Stimulated activated CD8-positive, alpha-beta memory T cell treated with anti-CD3 and anti-CD28 coated beads, Interleukin-2, amount 100 ng/mL, for 1 hour (primary cell): Measurements from ENCODE around the gene CXCR1.
"Not testable (repeated sequence)": the region's sequence is repeated elsewhere in the genome, so short reads cannot be mapped to it uniquely, and the experiment has no call there.

ENCODE experiments used
- DNase-seq, 2 donors: peaks; one replicate each; pipeline ENCODE4 v3.0.0-alpha.2; 2020; ENCODE audit warnings: low read depth in 2 of 2

CXCR1 gene

DNA sequence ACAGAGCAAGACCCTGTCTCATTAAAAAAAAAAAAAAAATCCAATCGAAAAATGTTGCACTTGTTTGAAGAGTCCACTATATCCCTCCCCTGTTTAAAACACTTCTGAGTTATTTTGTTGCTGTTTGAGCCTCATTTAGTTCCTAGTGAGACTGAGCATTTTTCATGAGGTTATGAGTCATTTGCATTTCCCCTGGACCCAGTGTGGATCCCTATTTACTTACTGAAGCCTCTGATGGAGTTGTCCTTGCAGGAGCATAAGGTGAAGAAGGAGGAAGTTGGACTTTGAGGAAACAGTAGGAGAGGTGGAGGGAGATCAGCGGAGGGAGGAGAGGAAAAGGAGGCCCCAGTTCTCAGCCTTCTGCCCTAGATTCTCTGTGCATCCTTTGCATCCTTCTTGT lies 5.1 kb downstream of the CXCR1 start:
- no peak for DNase-seq

DNA sequence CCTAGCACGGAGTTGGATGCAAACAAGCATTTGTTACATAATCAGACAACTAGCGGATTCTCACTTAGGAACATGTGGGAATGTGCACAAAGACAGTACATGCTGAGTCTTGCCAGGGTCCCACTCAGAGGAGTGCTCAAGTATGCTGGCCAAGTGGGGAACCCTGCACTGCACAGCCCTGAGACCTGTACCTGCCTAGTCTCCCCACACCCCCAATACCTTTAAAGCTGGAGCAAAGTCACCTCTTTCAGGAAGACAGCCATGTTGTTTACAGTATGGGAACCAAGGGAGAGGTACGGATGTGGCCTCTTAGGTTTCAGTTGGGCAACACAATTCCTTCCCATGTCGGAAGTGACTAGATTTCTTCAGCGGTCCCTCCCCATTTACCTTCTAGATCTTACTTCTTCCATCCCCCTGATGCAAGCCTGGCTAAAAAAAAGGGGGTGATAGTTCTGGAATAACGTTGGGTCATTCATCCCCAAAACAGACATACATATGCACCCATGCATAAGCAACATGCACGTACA lies 10.7 kb downstream of the CXCR1 start:
- DNase-seq, result no peak

DNA sequence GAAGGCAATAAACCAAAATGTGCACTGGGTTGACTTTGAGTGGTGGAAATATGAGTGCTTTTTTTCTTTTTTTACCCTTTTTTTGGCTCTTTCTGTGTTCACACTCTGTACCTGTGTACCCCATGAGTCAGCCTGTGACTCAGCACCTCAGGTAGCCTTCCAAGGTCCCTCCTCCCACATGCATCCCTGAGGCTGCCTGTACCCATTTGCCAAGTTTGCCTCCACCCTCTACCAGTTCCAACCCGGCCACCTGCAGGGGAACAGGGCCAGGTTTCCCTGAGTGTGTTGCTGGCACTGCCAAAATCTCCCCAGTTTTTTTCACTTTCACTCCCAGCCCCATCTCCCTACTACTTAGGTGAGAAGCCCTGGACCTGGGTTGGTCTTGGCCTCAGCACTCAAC lies 14.0 kb downstream of the CXCR1 start:
- DNase-seq, result no peak

DNA sequence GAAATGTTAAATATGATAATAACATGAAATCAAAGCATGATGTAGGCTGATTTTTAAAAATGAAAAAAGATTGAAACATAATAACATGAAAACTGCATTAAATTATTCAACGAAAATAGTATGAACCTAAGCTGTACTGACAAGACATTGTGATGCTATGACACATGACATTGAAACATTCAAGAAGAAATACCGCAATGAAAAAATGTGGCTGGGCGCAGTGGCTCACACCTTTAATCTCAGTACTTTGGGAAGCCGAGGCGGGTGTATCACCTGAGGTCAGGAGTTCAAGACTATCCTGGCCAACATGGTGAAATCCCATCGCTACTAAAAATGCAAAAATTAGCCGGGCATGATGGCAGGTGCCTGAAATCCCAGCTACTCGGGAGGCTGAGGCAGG lies 14.6 kb downstream of the CXCR1 start:
- DNase-seq, result no peak

DNA sequence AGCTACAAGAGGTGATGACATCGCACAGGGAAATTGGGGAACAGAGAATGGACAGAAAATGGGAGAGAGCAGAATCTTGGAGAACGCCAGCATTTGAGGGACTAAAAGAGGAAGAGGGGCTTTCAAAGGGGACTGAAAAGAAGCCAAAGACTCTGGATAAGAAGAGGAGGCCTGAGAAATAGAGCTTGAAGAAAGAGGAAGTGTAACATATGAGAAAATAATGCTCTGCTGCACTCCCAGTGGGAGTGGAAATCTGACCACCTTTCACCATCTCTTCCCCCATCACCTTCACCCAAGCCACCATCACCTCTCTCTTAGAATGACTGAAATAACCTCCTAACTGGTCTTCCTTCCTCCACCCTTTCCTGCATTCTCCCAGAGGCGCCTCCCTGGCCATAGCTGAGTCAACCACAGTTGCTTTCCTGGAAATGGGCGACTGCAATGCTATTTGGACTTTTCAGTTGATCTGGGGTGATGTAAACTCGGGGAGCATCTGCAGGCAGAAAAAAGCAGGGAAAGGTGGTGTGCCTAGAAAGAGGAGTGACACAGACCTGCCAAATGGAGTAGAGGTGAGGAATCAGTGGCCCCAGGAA lies 16.8 kb downstream of the CXCR1 start:
- no peak for DNase-seq

DNA sequence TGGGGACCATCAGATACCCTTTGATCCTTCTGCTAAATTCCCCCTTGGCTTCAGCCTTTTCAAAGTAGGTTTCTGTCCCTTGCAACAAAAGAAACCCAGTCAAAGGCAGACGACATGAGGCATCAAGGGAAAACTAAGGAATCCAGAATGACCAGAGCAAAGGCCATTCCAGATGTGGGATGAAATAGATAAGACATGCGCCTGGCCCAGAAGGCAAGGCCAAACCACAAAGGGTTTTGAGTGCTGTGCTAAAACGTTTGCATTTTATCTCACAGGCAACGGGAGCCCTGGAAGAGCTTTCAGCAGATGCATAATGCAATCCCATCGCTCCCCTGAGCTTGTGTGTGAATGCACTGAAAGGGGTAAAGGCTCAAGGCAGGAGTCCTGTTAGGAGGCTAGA lies 17.7 kb downstream of the CXCR1 start:
- no peak for DNase-seq

DNA sequence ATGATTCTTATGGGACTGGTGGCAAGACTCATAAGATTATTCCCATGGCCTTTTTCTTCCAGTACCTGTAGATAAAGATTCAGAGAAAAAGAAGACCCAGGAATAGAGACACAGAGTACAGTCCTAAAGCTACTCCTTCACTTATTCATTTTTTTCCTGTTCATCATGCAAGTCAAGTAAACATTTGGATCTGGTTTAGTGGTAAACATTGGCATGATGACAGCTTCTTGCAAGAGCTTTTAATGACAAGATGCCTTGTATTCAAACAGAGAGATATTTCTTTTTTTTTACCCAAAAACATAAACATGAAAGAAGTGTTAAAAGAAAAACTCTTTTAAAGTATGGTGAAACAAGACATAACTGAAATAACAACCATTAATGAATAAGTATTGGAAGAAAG lies 20.7 kb downstream of the CXCR1 start:
- DNase-seq, result no peak

DNA sequence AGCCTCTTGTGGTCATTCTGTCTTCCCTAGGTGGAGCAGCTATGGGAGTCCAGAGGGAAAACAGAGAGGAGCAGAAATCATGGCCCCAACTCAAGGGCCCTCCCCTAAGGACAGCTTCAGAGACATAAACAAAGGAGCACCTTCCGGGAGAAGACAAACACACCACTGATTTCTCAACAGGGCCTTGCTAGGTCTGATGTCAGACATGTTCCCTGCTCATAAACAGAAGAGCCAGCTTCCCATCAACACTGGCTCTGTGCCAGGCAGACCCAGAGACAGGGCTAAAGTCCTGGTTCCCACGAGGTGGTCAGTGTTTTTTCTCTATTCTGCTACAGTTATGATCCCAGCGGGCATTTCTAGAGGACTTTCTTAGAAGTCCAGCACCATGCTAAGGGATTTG lies 21.6 kb downstream of the CXCR1 start:
- DNase-seq, result no peak

DNA sequence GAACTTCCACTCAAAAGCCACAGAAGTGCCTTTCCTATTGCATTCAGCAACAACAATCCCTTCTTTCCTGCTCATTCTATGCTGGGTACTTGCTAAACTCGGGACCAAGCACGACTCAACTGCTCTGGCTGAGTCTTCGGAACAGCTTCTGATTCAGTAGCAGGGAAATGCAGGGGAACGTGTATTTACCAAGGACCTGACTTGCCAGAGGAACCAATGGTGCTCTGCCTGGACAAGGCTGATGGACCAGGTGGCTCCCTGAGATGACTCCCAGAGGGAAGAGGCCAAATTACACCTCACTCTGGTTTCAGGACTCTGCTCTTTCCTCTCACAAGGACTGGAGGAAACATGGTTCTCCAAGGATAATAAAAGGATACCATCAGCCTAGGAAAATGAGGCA lies 28.7 kb downstream of the CXCR1 start:
- DNase-seq, result no peak

DNA sequence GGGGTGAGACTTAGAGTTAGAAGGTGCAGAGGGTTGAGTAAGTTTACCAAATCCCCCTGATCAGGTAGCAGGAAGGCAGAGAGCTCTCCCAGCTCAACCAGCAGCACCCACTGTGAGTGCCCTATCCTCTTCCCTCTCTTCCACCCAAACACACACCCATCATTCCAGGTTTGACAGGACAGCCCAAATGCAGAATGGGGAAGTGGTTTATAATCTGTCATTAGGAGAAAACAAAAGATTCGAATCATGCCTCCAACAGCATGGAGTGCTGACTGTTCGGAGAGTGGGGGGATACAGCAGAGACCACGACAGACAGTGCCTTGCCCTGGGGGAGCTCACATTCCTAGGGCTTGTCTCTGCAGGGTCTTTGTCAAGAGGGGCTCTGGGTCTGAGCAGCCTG lies 29.2 kb downstream of the CXCR1 start:
- no peak for DNase-seq

DNA sequence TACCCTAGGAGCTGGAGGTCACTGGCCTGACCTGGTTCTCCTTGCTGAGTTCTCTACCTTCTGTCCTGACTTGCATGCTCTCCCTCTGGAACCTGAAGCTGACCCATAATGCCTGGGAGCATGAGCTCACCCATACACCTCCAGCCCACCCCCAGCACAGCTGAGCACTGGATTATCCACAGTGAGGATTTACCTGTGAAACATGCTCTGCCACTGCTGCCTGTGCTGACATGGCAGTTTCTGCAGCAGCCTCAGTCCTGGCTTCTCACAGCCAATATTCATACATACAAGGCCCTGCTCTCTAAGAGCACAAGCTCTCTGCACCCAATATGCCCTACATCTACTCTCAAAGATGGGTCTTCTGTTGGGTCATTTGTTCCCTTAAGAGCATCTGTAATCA lies 35.9 kb downstream of the CXCR1 start:
- DNase-seq, result no peak

DNA sequence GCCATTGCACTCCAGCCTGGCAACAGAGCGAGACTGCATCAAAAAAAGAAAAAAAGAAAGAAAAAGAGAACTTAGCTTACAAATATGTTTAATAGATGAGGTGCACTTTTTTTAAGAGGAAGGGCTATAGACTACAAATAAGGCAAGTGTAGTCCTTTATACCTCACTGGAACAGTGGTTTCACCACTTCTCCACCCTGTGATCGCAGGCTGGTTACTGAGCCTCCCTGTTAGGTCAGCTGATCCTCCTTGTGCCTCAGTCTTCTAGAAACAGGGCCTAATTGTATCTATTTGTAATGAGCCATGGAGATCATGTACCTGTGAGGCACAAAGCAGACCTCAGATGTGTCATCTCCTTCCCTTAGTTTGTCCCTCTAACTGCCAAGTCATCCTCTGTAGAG lies 36.4 kb downstream of the CXCR1 start:
- no peak for DNase-seq

DNA sequence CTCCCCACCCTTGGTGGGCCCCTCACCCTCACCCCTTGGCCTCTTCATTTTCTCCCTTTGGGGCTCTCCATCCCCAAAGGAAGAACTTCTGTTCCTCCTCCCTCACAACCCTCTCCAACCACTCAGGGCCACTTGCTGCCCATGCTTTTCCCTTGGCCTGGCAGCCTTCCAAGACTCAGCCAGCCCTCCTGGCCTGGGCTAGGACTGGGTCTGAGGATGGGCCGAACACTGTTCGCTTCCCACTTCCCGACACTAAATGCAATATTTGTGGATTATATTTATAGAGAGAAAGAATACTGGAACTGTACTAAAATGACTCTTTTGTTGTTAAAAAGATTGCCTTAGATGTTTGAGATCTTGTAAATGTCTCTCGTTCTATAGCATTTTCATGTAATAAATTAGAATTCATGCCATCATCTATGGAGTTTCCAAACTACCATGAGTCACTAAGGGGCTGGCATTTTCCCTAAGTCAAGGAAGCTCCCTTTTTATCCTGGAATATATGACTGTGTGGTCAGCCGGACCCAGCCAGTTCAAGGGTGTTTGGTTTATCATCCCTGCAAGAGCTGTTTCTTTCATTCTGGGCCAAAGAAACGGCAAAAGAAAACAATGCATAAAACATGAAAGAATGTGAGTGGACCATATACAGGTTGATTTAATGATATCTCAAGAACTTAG lies 37.2 kb downstream of the CXCR1 start:
- no peak for DNase-seq

DNA sequence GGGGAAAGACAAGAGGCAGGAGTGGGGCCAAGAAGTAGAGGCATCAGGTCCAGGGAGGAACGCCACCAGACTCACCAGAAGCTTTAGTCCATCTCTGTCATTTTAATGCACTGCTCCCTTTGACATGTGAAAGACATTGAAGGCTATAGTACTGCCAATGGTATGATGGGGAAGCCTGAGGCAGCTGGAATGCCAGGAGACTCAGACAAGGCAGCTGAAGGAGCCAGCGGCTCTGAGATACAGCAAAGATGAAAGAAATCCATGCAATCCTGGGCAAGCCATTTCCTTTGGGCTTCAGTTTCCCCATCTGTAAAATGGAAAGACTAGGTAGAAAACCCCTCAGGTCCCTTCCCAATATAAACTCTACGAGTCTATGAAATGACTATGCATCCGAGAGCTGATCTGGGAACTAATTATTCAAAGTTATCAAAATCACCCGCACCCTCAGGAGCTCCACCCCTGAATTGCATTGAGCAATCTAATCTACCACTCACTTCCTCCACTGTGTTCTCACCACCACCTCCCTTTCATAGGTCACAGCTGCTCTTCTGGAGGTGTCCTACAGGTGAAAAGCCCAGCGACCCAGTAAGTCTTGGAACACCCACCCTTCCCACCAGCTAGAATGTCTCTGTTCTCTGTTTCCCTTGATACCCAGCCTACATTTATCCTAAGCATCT lies 37.8 kb downstream of the CXCR1 start:
- no peak for DNase-seq

DNA sequence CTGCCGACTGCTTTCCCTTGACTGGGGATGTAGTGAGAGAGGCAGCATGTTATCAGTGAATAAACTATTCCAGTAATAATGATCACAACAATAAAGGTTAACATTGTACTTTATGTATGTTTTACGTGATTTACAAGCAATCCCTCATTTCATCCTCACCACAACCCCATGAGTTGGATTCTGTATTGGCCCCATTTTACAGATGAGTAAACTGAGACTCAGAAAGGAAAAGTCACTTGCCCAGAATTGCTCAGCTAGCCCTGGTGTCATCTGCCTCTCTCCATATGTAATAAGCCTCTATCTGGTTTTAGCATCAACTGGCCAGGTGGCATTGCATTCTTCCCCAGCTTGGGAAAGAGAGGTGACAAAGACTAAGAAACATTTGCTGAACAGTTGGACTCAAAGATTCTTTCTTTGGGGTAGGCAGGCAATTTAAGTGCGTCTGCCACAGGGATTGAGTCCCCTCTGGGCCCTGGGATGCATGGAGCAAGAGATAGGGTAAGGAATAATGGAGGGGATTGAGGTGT lies 38.8 kb downstream of the CXCR1 start:
- DNase-seq, result no peak

DNA sequence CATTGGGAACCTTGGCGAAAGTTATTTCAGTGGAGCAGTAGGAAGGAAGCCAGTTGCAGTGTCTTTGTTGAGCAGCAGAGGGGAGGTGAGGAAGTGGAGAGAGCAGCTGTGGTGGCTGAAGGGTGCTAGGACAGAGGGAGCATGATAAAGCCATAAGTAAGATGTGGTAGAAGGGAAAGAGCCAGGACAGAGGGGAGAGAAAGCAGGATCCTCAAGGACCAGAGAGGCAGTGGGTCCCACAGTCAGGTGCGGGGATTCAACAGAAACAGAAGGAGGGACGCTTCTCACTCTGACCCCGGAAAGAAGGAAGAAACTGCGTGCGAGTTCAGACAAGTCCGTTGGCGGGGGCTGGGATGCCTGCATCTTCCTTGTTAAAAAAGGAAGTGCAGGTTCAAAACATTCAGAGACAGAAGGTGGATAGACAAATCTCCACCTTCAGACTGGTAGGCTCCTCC lies 41.1 kb downstream of the CXCR1 start, which contains the start of gene CXCR2:
Gene CXCR2 (plus strand): TSS at position 403 of the 455 bp plus-strand sequence. CDS start 8,774 bp downstream, outside the sequence.
- DNase-seq, result no peak

DNA sequence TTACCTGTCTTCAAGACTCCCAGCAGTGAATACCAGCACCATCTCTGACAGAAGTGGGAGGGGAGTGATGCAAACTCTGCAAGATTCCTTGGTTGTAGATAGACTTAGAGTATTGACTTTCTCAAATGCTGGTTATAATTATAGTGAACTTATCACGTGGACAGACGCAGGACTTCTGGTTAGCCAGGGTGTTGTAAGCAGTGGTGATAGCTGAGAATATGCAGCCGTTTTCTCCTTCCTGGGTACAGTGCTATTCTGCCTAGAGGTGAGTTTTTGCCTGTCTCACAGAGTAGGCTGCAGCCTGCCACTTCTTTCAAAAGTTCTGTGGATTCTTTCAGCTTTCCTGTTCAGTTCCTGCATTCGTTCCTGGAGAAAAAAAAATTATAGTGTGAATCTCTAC lies 41.7 kb downstream of the CXCR1 start:
- DNase-seq, result no peak

DNA sequence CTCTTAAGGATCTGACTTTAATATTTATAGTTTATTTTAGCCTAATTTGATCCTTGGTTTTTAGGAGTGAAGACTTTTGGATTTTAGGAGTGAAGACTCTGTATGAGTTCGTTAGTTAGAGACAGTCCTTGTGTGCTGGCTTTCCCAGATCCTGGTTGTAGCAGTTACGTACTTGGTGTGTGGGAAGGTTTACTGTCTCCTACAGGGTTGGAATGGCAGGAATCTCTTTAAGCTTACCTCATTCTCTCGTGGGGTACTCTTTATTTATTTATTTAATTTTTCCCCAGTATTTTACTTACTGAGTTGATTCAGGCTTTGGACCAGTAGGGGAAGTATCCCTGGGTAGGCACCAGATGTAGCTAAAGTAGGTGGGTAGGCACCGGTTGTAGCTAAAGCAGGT lies 42.8 kb downstream of the CXCR1 start:
- DNase-seq, result no peak

DNA sequence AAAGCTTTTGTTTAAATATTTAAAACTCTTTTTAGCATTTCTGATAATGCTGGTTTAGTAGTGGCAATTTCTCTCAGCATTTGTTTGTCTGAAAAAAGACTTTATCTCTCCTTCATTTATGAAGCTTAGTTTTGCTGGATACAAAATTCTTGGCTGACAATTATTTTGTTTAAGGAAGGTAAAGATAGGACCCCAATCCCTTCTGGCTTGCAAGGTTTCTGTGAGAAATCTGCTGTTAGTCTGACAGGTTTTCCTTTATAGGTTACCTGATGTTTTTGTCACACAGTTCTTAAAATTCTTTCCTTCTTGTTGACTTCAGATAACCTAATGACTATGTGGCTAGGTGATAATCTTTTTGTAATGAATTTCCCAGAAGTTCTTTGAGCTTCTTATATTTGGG lies 44.5 kb downstream of the CXCR1 start:
- DNase-seq, result not testable (repeated sequence)

DNA sequence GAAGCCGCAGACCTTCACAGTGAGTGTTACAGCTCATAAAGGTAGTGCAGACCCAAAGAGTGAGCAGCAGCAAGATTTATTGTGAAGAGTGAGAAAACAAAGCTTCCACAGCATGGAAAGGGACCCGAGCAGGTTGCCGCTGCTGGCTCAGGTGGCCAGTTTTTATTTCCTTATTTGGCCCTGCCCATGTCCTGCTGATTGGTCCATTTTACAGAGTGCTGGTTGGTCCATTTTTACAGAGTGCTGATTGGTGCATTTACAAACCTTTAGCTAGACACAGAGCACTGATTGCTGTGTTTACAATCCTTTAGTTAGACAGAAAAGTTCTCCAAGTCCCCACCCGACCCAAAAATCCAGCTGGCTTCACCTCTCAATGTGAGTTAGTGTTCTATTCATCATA lies 45.0 kb downstream of the CXCR1 start:
- not testable (repeated sequence) for DNase-seq
